Endothelial cell of umbilical vein (primary cell): Measurements from ENCODE around the gene ASB7. TPM values are rescaled to one million over a fixed set of nuclear protein-coding genes. Genes with fewer than 3 reads are reported as not detected.

Source experiments
- BruUV-seq: library from RNA; stranded (reverse); fragments of 400-500 nt; replicated peaks from 2 replicates; lab custom pipeline; 2021; lab: Mats Ljungman, UMichigan
- CTCF ChIA-PET: fragments of 300-600, 350-600 bp; sonication (Branson Sonifier 250); formaldehyde crosslinking; loops from one replicate; lab custom pipeline; 2021; ENCODE audit warnings: antibody characterized with exemption, inconsistent platforms; lab: Charles Lee
- POLR2A ChIA-PET: fragments of 300-600, 350-600 bp; sonication (Branson Sonifier 250); formaldehyde crosslinking; loops from one replicate; lab custom pipeline; 2021; ENCODE audit warnings: antibody characterized with exemption, inconsistent platforms; lab: Charles Lee
- DNase-seq: peaks from one replicate; pipeline ENCODE4 v3.0.0-alpha.2; 2011; ENCODE audit warnings: low read depth, low spot score
- FAIRE-seq: peaks from 2 replicates; lab custom pipeline; 2011; peaks lifted over from hg19 to GRCh38; lab: Jason Lieb, UNC
- H2AFZ ChIP-seq: 2 replicates; pipeline ENCODE4 v1.6.0; 2012; ENCODE audit warnings: low read depth, low read length, control low read depth, inconsistent platforms
- H3K27ac ChIP-seq: 2 replicates; pipeline ENCODE4 v1.5.1; 2011; ENCODE audit warnings: low read depth, mild to moderate bottlenecking, control low read depth, low read length, moderate library complexity; ENCODE audit not compliant: insufficient read depth
- H3K27me3 ChIP-seq, 2 experiments: 2 replicates each; pipeline versions ENCODE4 v1.6.0 to v1.6.1; 2011; ENCODE audit warnings: low read length in 2 of 2, mixed read lengths in 1 of 2; ENCODE audit not compliant: control insufficient read depth in 2 of 2, insufficient read depth in 2 of 2
- H3K36me3 ChIP-seq, 2 experiments: 2 replicates in 1 of 2; 3 replicates in 1 of 2; pipeline ENCODE4 v1.5.1; 2011; ENCODE audit warnings: low read length in 2 of 2, mild to moderate bottlenecking in 1 of 2, moderate library complexity in 1 of 2; ENCODE audit not compliant: control insufficient read depth in 2 of 2, insufficient read depth in 2 of 2; ENCODE audit errors: extremely low read depth in 1 of 2
- H3K4me1 ChIP-seq: 3 replicates; pipeline ENCODE4 v1.5.1; 2011; ENCODE audit warnings: mild to moderate bottlenecking, low read length; ENCODE audit not compliant: control insufficient read depth, insufficient read depth; ENCODE audit errors: extremely low read depth
- H3K4me2 ChIP-seq: 2 replicates; pipeline ENCODE4 v1.6.1; 2011; ENCODE audit warnings: low read length, control low read depth, mixed read lengths; ENCODE audit not compliant: insufficient read depth
- H3K4me3 ChIP-seq, 3 experiments: fragments of 200-600 bp in 1 of 3; sonication (generic), shearing (Covaris generic) in 1 of 3; replicated peaks in 1 of 3; 2 replicates each; pipeline ENCODE4 v1.5.1; 2011 to 2016; ENCODE audit warnings: control low read depth in 3 of 3, low read length in 3 of 3, mild to moderate bottlenecking in 2 of 3, inconsistent platforms in 1 of 3, low read depth in 1 of 3, moderate library complexity in 1 of 3; ENCODE audit not compliant: insufficient read depth in 1 of 3
- H3K79me2 ChIP-seq: 2 replicates; pipeline ENCODE4 v1.6.0; 2012; ENCODE audit warnings: low read length, inconsistent platforms; ENCODE audit not compliant: control insufficient read depth, insufficient read depth
- H3K9ac ChIP-seq: replicated peaks from 2 replicates; pipeline ENCODE3; 2011; ENCODE audit warnings: low read length, control low read depth; ENCODE audit not compliant: insufficient read depth; ENCODE audit errors: extremely low read depth
- H3K9me1 ChIP-seq: replicated peaks from 3 replicates; pipeline ENCODE4 v1.6.0; 2011; ENCODE audit warnings: mild to moderate bottlenecking, low read length; ENCODE audit not compliant: control insufficient read depth, insufficient read depth; ENCODE audit errors: extremely low read depth
- H3K9me3 ChIP-seq: replicated peaks from 2 replicates; pipeline ENCODE4 v1.5.1; 2012; ENCODE audit warnings: low read length, inconsistent platforms; ENCODE audit not compliant: control insufficient read depth, insufficient read depth
- H4K20me1 ChIP-seq: replicated peaks from 2 replicates; pipeline ENCODE3; 2011; ENCODE audit warnings: mild to moderate bottlenecking, low read length; ENCODE audit not compliant: control insufficient read depth, insufficient read depth; ENCODE audit errors: extremely low read depth
- EZH2 ChIP-seq: IDR thresholded peaks from 2 replicates; pipeline ENCODE4 v1.6.1; 2012; ENCODE audit warnings: borderline replicate concordance, low read depth, mild to moderate bottlenecking, moderate library complexity, low read length, inconsistent platforms; ENCODE audit not compliant: severe bottlenecking
- FOS ChIP-seq: IDR thresholded peaks from 2 replicates; pipeline ENCODE4 v1.6.1; 2011; ENCODE audit warnings: mild to moderate bottlenecking, low read length, moderate library complexity, borderline replicate concordance; ENCODE audit not compliant: insufficient read depth
- GATA2 ChIP-seq: IDR thresholded peaks from 2 replicates; pipeline ENCODE4 v1.7.0; 2011; ENCODE audit warnings: low read depth, mild to moderate bottlenecking, moderate library complexity, mixed read lengths, low read length; ENCODE audit not compliant: insufficient read length, insufficient read depth
- JUN ChIP-seq: IDR thresholded peaks from 2 replicates; pipeline ENCODE4 v1.6.1; 2011; ENCODE audit warnings: borderline replicate concordance, low read depth; ENCODE audit not compliant: insufficient read length, insufficient read depth
- MYC ChIP-seq: IDR thresholded peaks from one replicate; pipeline ENCODE4 v1.6.1; 2011; ENCODE audit warnings: mild to moderate bottlenecking, low read depth, low read length
- POLR2A ChIP-seq: IDR thresholded peaks from 2 replicates; pipeline ENCODE4 v1.6.1; 2012; ENCODE audit warnings: low read depth, mild to moderate bottlenecking, control low read depth, low read length
- POLR2AphosphoS5 ChIP-seq: IDR thresholded peaks from 2 replicates; pipeline ENCODE4 v1.6.1; 2012; ENCODE audit warnings: low read depth, mild to moderate bottlenecking, control low read depth, low read length, moderate library complexity; ENCODE audit not compliant: insufficient read depth
- dilution Hi-C: fragments of 300-500 bp; cut with MboI; formaldehyde crosslinking; loops from one replicate; pipeline ENCODE4 v1.15.0; 2019; ENCODE audit warnings: low sequenced_read_pairs; ENCODE audit not compliant: extremely low pct_ligation_motif_present
- intact Hi-C: fragments of 100-400 bp; cut with micrococcal nuclease; formaldehyde crosslinking; loops from one replicate; pipeline ENCODE4 v1.10.0; 2022
- polyA plus RNA-seq, 4 experiments: library from polyadenylated mRNA; depleted of rRNA in 3 of 4; stranded (reverse) in 3 of 4; unstranded in 1 of 4; fragments of >200 nt; gene quantifications; 2 replicates each; pipeline versions ENCODE4 v1.2.1 to v1.2.3, GENCODE V29; 2011 to 2012; ENCODE audit warnings: missing spikeins in 1 of 4
- total RNA-seq: library from RNA; stranded (reverse); gene quantifications from 2 replicates; pipeline ENCODE4 v1.2.3, GENCODE V29; 2021
- TF ChIP-seq, protein P1 (sequence below): IDR thresholded peaks from 2 replicates; pipeline ENCODE4 v1.6.1; 2011; ENCODE audit not compliant: insufficient read depth, insufficient read length
- TF ChIP-seq, protein P2 (sequence below), 2 donors: IDR thresholded peaks; 1 replicate in 1 of 2; 2 replicates in 1 of 2; pipeline ENCODE4 v1.5.1; 2011; ENCODE audit warnings: low read length in 2 of 2, mild to moderate bottlenecking in 2 of 2, moderate library complexity in 2 of 2, control low read depth in 1 of 2, inconsistent platforms in 1 of 2, low read depth in 1 of 2; ENCODE audit not compliant: insufficient read depth in 1 of 2; ENCODE audit errors: extremely low read depth in 1 of 2

The ASB7 gene
- total and polyA plus RNA-seq, 2 donors (not counting 3 experiments of a cell fraction or from before 2014, with no cell fraction given), result 6.8 to 13.3 TPM

DNA sequence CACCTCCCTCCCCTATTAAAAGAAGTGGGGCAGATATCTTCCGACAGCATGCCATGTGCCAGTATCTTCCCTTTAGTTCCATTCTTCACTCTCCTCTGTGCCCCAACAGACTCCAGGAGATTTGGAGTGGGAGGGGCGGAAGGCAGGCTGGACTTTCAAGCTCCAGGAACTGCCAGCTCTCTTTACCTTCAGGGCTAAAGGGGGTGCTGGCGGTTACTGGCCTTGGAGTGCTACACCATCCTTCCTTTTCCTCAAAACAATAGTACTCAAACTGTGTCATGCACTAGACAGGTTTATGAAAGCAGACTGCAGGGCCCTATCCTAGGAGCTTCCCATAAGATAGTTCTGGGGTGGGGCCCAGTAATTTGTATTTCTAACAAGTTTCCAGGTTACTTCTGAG is 6.4 kb upstream of the ASB7 start:
- Histone ChIP-seq H3K4me2 (no peak overlapping the region), H3K4me3 (no peak overlapping the region), H3K9me1 (no peaks in the 10 kb centered on the region), H3K27me3 (no peaks in the 10 kb centered on the region), H3K9me3 (no peaks in the 10 kb centered on the region), H2AFZ (no peak overlapping the region), H3K79me2 (peaks cover 86% of the 10 kb centered on the region), H3K9ac (no peak overlapping the region), H3K36me3 (no peaks in the 10 kb centered on the region), H3K27ac (no peak overlapping the region), H3K4me1 (peaks cover 5% of the 10 kb centered on the region), H4K20me1 (peaks cover 2% of the 10 kb centered on the region)
- ChIA-PET POLR2A (no interaction called here), CTCF (interaction anchor here (2.5 kb wide), 1 partner anchor 24 kb away, joined by 8 read pairs; no protein-coding TSS in a partner anchor)
- BruUV-seq, result no TSS peak
- dilution Hi-C loops, result no loop called here
- DNase-seq (no peak), FAIRE-seq (no peak)
- intact Hi-C loops, result no loop called here
- TF ChIP-seq FOS, result no peak
- no peak for TF ChIP-seq POLR2A
- TF ChIP-seq MYC, result no peak
- TF ChIP-seq GATA2, result no peak
- no peak for TF ChIP-seq JUN
- no peak for TF ChIP-seq POLR2AphosphoS5
- TF ChIP-seq, protein P1, sequence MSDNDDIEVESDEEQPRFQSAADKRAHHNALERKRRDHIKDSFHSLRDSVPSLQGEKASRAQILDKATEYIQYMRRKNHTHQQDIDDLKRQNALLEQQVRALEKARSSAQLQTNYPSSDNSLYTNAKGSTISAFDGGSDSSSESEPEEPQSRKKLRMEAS, result no peak
- no peak for TF ChIP-seq EZH2
- TF ChIP-seq, protein P2, sequence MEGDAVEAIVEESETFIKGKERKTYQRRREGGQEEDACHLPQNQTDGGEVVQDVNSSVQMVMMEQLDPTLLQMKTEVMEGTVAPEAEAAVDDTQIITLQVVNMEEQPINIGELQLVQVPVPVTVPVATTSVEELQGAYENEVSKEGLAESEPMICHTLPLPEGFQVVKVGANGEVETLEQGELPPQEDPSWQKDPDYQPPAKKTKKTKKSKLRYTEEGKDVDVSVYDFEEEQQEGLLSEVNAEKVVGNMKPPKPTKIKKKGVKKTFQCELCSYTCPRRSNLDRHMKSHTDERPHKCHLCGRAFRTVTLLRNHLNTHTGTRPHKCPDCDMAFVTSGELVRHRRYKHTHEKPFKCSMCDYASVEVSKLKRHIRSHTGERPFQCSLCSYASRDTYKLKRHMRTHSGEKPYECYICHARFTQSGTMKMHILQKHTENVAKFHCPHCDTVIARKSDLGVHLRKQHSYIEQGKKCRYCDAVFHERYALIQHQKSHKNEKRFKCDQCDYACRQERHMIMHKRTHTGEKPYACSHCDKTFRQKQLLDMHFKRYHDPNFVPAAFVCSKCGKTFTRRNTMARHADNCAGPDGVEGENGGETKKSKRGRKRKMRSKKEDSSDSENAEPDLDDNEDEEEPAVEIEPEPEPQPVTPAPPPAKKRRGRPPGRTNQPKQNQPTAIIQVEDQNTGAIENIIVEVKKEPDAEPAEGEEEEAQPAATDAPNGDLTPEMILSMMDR (IDR thresholded peaks at IDR 0.05; ENCODE audit: extremely low read depth in 1 of 2, insufficient read depth in 1 of 2, low read depth in 1 of 2, low read length in 2 of 2), result no peak
